GM23338 (cell line): ENCODE measurements around the gene USP27X.

ENCODE experiments used
- CREB1 ChIP-seq: fragments of 250-450 bp; sonication (Bioruptor Pico); IDR thresholded peaks from 2 replicates; pipeline ENCODE4 v1.5.0; 2020; ENCODE audit warnings: low read depth, mild to moderate bottlenecking, moderate library complexity
- EZH2 ChIP-seq: fragments of 200-600 bp; sonication (generic); IDR thresholded peaks from one replicate; pipeline ENCODE4 v1.8.0; 2017; ENCODE audit warnings: antibody characterized with exemption, mild to moderate bottlenecking, low read depth; ENCODE audit not compliant: unreplicated experiment
- EZH2phosphoT487 ChIP-seq: fragments of 200-600 bp; sonication (generic); IDR thresholded peaks from one replicate; pipeline ENCODE4 v1.8.1; 2018; ENCODE audit warnings: antibody characterized with exemption; ENCODE audit not compliant: unreplicated experiment
- JUNB ChIP-seq: IDR thresholded peaks from one replicate; pipeline ENCODE4 v1.6.1; 2016; ENCODE audit warnings: antibody characterized with exemption; ENCODE audit not compliant: unreplicated experiment
- POLR2AphosphoS5 ChIP-seq: IDR thresholded peaks from 2 replicates; pipeline ENCODE4 v1.6.1; 2016; ENCODE audit warnings: antibody characterized with exemption, low read depth
- STAT1 ChIP-seq: IDR thresholded peaks from one replicate; pipeline ENCODE4 v1.6.1; 2016; ENCODE audit warnings: antibody characterized with exemption; ENCODE audit not compliant: unreplicated experiment
- ZNF114 ChIP-seq: fragments of 250-450 bp; sonication (Bioruptor Pico); IDR thresholded peaks from 2 replicates; pipeline ENCODE4 v1.5.0; 2020; ENCODE audit warnings: mild to moderate bottlenecking, moderate library complexity
- ZNF331 ChIP-seq: fragments of 250-450 bp; sonication (Bioruptor Pico); IDR thresholded peaks from 2 replicates; pipeline ENCODE4 v1.5.0; 2020; ENCODE audit warnings: low read depth, mild to moderate bottlenecking, moderate library complexity
- TF ChIP-seq, protein P1 (sequence below), 2 experiments: fragments of 200-600 bp in 1 of 2; sonication (generic) in 1 of 2; conservative IDR thresholded peaks; 2 replicates each; pipeline versions ENCODE4 v1.5.1 to v1.6.1; 2016 to 2017; ENCODE audit warnings: antibody characterized with exemption in 2 of 2, low read depth in 2 of 2, mild to moderate bottlenecking in 2 of 2, moderate library complexity in 1 of 2
- TF ChIP-seq, protein P2 (sequence below): IDR thresholded peaks from one replicate; pipeline ENCODE4 v1.6.1; 2018; ENCODE audit warnings: antibody characterized with exemption; ENCODE audit not compliant: unreplicated experiment
- TF ChIP-seq, protein P3 (sequence below): IDR thresholded peaks from 2 replicates; pipeline ENCODE4 v1.6.1; 2016; ENCODE audit warnings: antibody characterized with exemption
- TF ChIP-seq, protein P4 (sequence below): fragments of 250-450 bp; sonication (Bioruptor Pico); IDR thresholded peaks from 2 replicates; pipeline ENCODE4 v1.5.0; 2020; ENCODE audit warnings: mild to moderate bottlenecking, moderate library complexity

DNA sequence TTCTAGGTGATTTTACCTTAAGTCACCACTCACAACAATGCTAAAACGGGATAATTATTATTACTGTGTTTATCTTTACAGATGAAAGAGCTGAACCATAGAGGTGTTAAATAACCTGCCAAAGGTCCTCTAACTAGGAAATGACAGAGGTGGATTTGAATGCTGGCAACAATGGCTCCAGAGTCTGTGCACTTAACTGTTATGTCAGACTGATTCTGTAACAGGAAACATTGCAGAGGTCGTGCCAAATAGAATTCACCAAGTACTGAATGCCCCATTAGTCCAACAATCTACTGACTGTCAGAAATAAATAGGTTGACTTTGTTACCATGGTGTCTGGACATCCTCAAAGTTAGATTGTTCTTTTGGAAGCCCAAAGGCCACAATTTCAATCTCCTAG is 20.9 kb upstream of the USP27X start:
- TF ChIP-seq, protein P1, sequence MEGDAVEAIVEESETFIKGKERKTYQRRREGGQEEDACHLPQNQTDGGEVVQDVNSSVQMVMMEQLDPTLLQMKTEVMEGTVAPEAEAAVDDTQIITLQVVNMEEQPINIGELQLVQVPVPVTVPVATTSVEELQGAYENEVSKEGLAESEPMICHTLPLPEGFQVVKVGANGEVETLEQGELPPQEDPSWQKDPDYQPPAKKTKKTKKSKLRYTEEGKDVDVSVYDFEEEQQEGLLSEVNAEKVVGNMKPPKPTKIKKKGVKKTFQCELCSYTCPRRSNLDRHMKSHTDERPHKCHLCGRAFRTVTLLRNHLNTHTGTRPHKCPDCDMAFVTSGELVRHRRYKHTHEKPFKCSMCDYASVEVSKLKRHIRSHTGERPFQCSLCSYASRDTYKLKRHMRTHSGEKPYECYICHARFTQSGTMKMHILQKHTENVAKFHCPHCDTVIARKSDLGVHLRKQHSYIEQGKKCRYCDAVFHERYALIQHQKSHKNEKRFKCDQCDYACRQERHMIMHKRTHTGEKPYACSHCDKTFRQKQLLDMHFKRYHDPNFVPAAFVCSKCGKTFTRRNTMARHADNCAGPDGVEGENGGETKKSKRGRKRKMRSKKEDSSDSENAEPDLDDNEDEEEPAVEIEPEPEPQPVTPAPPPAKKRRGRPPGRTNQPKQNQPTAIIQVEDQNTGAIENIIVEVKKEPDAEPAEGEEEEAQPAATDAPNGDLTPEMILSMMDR (conservative IDR thresholded peaks at IDR 0.05; ENCODE audit: low read depth in 2 of 2) = no peak
- TF ChIP-seq POLR2AphosphoS5 (no peak), JUNB (no peak), EZH2phosphoT487 (no peak), EZH2 (no peak), STAT1 (no peak), CREB1 (no peak), ZNF114 (CRISPR knock-in tag) (no peak), ZNF331 (no peak)
- TF ChIP-seq, protein P2, sequence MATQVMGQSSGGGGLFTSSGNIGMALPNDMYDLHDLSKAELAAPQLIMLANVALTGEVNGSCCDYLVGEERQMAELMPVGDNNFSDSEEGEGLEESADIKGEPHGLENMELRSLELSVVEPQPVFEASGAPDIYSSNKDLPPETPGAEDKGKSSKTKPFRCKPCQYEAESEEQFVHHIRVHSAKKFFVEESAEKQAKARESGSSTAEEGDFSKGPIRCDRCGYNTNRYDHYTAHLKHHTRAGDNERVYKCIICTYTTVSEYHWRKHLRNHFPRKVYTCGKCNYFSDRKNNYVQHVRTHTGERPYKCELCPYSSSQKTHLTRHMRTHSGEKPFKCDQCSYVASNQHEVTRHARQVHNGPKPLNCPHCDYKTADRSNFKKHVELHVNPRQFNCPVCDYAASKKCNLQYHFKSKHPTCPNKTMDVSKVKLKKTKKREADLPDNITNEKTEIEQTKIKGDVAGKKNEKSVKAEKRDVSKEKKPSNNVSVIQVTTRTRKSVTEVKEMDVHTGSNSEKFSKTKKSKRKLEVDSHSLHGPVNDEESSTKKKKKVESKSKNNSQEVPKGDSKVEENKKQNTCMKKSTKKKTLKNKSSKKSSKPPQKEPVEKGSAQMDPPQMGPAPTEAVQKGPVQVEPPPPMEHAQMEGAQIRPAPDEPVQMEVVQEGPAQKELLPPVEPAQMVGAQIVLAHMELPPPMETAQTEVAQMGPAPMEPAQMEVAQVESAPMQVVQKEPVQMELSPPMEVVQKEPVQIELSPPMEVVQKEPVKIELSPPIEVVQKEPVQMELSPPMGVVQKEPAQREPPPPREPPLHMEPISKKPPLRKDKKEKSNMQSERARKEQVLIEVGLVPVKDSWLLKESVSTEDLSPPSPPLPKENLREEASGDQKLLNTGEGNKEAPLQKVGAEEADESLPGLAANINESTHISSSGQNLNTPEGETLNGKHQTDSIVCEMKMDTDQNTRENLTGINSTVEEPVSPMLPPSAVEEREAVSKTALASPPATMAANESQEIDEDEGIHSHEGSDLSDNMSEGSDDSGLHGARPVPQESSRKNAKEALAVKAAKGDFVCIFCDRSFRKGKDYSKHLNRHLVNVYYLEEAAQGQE = no peak
- TF ChIP-seq, protein P3, sequence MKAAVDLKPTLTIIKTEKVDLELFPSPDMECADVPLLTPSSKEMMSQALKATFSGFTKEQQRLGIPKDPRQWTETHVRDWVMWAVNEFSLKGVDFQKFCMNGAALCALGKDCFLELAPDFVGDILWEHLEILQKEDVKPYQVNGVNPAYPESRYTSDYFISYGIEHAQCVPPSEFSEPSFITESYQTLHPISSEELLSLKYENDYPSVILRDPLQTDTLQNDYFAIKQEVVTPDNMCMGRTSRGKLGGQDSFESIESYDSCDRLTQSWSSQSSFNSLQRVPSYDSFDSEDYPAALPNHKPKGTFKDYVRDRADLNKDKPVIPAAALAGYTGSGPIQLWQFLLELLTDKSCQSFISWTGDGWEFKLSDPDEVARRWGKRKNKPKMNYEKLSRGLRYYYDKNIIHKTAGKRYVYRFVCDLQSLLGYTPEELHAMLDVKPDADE = no peak
- TF ChIP-seq, protein P4, sequence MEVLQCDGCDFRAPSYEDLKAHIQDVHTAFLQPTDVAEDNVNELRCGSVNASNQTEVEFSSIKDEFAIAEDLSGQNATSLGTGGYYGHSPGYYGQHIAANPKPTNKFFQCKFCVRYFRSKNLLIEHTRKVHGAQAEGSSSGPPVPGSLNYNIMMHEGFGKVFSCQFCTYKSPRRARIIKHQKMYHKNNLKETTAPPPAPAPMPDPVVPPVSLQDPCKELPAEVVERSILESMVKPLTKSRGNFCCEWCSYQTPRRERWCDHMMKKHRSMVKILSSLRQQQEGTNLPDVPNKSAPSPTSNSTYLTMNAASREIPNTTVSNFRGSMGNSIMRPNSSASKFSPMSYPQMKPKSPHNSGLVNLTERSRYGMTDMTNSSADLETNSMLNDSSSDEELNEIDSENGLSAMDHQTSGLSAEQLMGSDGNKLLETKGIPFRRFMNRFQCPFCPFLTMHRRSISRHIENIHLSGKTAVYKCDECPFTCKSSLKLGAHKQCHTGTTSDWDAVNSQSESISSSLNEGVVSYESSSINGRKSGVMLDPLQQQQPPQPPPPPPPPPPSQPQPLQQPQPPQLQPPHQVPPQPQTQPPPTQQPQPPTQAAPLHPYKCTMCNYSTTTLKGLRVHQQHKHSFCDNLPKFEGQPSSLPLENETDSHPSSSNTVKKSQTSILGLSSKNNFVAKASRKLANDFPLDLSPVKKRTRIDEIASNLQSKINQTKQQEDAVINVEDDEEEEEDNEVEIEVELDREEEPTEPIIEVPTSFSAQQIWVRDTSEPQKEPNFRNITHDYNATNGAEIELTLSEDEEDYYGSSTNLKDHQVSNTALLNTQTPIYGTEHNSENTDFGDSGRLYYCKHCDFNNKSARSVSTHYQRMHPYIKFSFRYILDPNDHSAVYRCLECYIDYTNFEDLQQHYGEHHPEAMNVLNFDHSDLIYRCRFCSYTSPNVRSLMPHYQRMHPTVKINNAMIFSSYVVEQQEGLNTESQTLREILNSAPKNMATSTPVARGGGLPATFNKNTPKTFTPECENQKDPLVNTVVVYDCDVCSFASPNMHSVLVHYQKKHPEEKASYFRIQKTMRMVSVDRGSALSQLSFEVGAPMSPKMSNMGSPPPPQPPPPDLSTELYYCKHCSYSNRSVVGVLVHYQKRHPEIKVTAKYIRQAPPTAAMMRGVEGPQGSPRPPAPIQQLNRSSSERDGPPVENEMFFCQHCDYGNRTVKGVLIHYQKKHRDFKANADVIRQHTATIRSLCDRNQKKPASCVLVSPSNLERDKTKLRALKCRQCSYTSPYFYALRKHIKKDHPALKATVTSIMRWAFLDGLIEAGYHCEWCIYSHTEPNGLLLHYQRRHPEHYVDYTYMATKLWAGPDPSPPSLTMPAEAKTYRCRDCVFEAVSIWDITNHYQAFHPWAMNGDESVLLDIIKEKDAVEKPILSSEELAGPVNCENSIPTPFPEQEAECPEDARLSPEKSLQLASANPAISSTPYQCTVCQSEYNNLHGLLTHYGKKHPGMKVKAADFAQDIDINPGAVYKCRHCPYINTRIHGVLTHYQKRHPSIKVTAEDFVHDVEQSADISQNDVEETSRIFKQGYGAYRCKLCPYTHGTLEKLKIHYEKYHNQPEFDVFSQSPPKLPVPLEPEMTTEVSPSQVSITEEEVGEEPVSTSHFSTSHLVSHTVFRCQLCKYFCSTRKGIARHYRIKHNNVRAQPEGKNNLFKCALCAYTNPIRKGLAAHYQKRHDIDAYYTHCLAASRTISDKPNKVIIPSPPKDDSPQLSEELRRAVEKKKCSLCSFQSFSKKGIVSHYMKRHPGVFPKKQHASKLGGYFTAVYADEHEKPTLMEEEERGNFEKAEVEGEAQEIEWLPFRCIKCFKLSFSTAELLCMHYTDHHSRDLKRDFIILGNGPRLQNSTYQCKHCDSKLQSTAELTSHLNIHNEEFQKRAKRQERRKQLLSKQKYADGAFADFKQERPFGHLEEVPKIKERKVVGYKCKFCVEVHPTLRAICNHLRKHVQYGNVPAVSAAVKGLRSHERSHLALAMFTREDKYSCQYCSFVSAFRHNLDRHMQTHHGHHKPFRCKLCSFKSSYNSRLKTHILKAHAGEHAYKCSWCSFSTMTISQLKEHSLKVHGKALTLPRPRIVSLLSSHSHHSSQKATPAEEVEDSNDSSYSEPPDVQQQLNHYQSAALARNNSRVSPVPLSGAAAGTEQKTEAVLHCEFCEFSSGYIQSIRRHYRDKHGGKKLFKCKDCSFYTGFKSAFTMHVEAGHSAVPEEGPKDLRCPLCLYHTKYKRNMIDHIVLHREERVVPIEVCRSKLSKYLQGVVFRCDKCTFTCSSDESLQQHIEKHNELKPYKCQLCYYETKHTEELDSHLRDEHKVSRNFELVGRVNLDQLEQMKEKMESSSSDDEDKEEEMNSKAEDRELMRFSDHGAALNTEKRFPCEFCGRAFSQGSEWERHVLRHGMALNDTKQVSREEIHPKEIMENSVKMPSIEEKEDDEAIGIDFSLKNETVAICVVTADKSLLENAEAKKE = no peak
